Stimulated activated CD4-positive, alpha-beta T cell treated with anti-CD3 and anti-CD28 coated beads, Interleukin-4, amount 100 ng/mL, for 4 hours (primary cell): ENCODE results near the gene APOBEC3A.
"Not testable (repeated sequence)": the region's sequence is repeated elsewhere in the genome, so short reads cannot be mapped to it uniquely, and the experiment has no call there.

ENCODE experiments used
- DNase-seq, 2 experiments: peaks; one replicate each; pipeline ENCODE4 v3.0.0-alpha.2; 2020

APOBEC3A gene

GRCh38 chr22:38960673-38961072 lies 3.3 kb downstream of the APOBEC3A start:
- not testable (repeated sequence) for DNase-seq

- not testable (repeated sequence) for DNase-seq
Observed at GRCh38 chr22:38963291-38963738, 5.9 kb downstream of the APOBEC3A start.

DNA sequence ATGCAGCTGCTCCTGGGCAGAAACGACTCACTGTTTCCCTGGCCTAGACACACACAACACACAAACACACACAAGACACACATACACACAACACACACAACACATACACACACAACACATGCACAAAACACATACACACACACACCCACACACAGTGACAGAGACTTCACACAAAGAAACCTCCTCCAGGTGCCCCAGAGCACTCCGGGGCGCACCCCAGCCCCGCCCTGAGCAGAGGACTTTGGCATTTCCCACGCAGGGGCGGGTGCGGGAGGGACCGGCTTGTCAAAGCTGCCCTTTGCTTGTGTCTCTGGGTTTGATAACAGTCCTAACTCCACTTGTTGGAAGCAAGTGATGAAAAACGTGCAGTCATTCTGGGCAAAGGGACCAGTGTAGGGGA lies 6.5 kb downstream of the APOBEC3A start:
- no peak for DNase-seq

DNA sequence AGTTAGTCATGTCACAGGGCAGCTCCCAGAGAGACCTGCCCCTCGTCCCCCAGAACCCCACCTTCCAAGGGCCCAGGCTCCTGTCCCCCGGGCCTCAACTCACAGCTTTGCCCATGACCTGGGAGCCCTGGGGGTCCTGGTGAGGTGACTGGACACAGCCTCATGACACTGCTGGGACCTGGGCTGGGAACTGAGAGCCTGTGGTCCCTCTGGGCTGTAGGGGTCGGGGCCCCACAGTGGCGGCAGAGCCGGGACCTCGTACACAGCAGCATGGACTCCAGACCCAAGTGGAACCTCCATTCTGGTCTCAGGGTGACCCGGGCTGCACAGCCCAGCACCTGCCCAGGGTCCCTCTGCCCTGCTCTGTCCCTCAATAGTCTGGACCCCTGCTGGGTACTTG lies 6.9 kb downstream of the APOBEC3A start:
- no peak for DNase-seq

- DNase-seq: no peak
Observed at GRCh38 chr22:38964989-38965388, 7.6 kb downstream of the APOBEC3A start.

DNA sequence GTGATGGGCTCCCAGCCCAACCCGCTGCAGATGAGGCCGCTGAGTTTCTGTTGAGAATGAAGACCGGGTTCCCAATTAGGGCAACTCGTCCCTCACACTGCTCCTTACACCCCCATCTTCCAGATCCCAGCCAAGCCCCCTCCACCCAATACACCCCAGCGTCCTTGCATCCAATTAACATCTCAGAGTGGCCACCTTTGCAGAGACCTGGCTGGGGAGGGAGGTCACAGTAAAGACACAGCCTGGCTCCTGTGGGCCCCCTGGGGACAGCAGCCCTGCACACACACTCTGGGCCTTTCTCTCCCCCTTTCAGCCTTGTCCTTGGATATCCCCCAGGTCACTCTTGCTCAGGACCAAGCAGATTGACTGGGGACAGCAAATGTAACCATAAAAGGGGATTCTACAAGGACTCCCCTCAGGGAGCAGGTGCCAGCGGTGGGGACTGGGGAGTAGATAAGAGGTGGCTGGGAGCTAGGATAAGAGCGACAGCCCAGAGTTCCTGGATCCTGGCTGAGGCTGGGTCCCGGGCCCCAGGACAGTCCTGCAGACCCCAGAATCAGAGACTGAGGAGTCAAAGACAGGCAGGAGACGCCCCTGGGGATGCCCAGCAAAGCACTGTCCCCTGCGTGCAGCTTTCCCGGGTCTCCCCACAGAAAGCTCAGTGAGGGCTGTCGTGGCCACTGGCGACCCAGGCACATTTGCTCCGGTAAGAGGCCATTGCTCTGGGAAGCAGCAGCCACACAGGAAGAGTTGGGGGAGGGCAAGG lies 8.4 kb downstream of the APOBEC3A start:
- DNase-seq: no peak

DNA sequence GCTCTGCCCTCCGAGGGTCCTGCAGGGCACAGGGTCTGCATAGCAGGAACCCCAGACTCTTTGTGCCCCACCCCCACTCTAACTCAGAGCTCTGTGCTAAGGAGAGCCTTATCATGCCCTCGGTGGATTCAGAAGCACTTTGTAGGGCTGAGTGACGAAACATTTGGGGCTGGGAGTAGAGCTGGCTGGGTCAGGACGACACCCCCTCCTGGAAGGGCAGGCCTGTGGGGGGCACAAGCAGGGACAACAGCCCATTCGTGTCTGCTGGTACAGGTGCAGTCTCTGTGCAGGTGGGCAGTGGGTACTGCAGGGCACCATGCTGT lies 8.9 kb downstream of the APOBEC3A start:
- DNase-seq: no peak

DNA sequence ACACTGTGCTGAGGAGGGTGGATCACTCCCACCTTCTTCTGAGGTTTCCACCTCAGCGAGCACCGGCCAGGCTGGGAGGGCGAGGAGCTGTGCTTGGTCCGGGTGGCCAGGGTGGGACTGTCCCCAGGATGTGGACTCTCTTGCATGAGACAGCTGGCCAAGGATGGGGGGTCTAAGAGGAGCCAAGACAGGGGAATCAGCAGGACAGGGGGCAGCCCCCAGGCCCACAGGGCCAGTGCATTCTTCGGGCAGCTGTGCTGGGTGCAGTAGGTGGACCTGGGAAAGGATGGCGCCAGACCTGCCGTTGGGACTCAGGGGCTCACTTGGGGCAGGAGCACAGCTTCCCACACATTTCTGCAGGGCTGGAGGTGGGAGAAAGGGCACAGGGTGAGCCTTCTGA lies 9.5 kb downstream of the APOBEC3A start:
- no peak for DNase-seq

DNA sequence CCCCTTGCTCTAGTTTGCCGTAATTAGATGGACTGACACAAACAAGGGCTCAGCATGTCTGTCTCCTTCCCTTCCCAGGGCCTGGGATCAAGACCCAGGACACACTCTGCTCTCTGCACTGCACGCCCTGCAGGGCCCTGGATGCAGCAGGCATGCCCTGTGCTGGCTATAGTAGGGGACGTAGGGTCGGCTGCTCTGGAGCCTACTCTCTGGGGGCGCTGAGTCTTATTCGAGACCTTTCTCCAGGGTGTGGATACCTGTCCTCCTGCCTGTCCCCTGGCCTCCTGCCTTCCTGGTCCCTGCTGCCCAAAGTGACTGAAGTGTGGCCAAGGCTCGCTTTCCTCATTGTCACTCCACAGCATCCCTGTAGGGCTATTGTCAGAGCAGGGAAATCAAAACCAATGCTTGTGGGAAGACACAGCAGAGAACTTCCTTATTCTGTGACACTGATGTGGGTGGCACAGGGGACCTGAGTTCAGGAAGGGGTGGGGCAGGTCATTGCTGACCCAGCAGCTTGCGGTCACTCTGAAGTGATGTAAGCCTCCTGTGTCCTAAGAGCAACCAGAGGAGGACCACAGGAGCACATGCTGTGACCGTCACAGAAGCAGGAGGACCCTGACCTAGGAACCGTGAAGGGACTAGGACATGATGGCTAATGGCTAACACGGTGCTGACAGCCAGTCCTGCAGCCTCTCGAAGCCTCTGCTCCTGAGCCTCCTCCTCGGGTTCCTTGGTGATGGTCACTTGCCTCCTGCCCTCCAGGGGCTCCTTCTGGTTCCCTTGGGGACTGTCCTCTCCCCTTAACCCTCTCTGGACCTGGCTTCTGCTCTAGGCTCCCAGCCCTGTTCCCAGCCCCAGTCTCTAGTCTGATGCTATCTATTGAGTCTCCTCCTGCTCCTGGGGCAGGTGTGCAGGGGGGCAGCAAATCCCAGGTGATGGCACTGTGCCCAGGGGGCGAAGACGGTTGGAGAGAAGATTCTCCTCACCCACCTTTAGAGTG lies 10.3 kb downstream of the APOBEC3A start:
- DNase-seq: no peak

DNA sequence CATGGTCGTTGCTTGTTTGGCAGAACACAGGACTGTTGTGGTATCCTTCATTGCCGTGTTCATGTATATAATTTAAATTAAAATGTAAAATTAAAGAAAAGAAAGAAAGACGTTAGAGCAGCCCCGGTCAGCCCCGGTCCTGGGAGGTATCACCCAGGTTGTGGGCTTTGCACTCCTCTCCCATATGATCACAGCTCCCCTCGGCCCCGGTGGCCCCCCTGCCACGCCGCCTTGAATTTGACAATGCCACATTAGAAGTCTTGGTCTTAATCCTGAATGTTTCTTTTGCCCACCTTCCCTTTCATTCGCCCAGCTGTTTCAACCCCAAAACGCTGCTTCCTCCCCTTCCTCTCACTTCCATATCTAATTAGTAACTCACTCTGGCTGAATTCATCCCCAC lies 11.4 kb downstream of the APOBEC3A start:
- DNase-seq: no peak

DNA sequence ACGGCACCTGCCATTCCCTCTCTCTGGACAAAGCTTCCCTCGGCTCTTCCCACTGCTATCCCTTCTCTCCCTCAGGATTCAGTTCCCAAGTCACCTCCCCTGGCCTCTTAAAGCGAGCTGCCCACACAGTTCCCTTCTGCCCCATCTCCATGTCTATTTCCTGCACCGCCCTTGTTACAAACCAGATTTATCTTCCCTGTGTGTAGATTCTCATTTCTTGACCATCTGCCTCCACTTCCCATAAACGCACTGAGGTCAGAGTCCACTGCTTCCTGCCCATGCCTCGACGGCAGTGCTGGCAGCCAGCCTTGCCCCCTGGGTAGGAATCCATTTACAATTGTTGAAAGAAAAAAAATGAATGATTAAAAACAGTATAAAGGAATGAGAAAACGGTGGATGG lies 13.1 kb downstream of the APOBEC3A start:
- DNase-seq: no peak

DNA sequence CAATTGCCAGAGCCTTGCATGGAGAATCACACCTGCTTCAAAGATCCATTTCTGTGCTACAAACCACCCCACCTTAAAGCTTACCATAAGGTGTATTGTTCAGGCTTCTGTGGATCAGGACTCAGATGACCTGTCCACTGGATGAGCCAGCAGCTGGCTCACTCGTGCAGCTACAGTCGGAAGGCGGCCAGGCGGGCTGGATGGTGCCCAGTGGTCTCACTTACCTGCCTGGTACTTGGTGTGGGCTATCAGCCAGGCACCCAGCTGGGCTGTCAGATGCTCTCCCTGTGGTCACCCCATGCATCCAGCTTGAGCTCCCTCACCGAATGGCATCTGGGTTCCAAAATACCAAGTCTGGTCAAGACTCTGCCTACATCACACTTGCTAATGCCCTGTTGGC lies 13.8 kb downstream of the APOBEC3A start:
- DNase-seq: no peak

- DNase-seq: no peak
Observed at GRCh38 chr22:38971791-38972190, 14.4 kb downstream of the APOBEC3A start.

DNA sequence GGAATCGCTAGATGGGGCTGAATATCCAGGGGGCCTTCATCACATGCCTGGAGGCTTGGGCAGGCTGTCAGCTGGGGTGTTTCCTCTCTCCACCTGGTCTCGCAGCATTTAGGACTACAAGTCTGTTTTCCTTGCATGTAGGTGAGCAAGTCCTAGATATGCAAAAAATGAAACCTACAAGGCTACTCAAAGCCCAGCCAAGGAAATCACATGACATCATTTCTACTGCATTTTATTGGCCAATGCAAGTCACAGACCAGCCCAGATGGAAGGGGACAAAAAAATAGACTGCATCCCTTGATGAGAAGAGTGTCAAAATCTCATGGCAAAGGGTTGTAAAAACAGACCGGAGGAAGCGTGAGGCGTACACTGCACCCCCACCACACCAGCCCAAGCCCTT lies 15.1 kb downstream of the APOBEC3A start:
- DNase-seq: no peak

DNA sequence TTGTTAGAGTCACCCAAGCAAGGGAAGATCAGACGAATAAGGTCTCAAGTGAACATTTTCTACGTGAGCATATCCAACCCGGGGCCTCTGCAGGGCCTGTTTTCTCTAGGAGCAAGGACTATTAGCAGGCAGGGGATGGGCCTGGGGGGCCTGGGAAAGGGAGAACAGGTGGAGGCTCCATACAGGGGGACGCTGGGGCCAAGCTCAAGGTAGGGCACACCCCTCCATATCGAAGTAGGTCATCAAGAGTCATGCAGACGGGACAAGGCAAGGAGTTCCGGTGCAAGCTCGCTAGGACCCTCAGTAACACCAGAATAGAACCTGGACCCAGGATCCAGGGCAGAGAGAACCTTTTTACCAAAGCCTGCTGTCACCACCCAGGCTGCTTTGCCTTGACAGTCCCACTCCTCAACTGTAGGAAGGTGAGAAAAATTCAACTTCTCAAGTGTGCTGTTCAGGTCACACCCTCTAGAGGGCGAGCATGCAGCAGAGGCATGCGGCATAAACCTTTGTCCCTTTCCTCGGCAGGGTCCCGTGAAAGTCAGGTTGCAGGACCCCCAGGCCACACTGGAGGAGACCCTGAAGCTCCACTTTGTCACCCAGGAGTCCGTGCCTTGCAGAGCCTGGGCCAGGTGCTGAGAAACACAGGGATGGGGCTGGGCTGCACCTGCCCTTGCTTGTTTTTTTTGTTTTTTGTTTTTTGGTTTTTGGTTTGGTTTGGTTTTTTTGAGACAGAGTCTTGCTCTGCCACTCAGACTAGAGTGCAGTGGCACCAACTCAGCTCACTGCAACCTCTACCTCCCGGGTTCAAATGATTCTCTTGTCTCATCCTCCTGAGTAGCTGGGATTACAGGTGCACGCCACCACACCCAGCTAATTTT lies 16.1 kb downstream of the APOBEC3A start:
- DNase-seq: peak; percentile 51 to 58

- DNase-seq: no peak
Observed at GRCh38 chr22:38974170-38974825, 16.9 kb downstream of the APOBEC3A start.

- no peak for DNase-seq
Observed at GRCh38 chr22:38974826-38975175, 17.4 kb downstream of the APOBEC3A start.

GRCh38 chr22:38977289-38977688 lies 19.9 kb downstream of the APOBEC3A start:
- not testable (repeated sequence) for DNase-seq

DNA sequence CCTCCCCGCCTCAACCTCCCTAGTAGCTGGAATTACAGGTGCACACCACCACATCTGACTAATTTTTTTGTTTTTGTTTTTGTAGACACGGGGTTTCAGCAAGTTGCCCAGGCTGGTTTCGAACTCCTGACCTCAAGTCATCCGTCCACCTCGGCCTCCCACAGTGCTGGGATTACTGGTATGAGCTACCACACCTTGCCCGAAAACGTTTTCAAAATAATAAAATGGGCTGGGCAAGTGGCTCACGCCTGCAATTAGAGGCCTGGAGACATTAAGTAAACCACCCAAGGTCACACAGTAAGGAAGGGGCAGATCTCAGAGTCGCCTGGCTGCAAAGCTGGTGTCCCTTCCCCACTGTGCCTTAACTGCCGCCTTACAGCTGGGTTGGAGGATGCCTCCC lies 23.2 kb downstream of the APOBEC3A start:
- not testable (repeated sequence) for DNase-seq

- DNase-seq: no peak
Observed at GRCh38 chr22:38981005-38981991, 23.9 kb downstream of the APOBEC3A start.
